ENCODE results near the gene PANK3.
A peak's percentile ranks its signal among the peaks of the same experiment; 100 is the strongest.

Gene PANK3

GRCh38 chr5:168578538-168579487 lies at the start of gene PANK3:
PANK3 (minus strand) TSS chr5:168579368; CDS start chr5:168579283, 85 bp downstream.
- H3K4me3 ChIP-seq (ENCODE audit: low read length): peak within 1 kb of the TSS; percentile 86
- no peaks in the 10 kb centered on the region for H3K9me3 ChIP-seq (ENCODE audit: control insufficient read depth, insufficient read depth, low read length)
- no peaks in the 10 kb centered on the region for H3K36me3 ChIP-seq (ENCODE audit: control insufficient read depth, insufficient read depth, low read length)
- no CpG with 5 or more reads among the region's 63 CpGs for WGBS (ENCODE audit: insufficient coverage, insufficient read length)
- DNase-seq (ENCODE audit: low read depth, low spot score): no peak
- peaks cover 2% of the 10 kb centered on the region; the same call in 1 of the 2 replicates for H3K4me1 ChIP-seq (ENCODE audit: control insufficient read depth, insufficient read depth, low read length)
- H3K27me3 ChIP-seq (ENCODE audit: control insufficient read depth, insufficient read depth, low read length): no peaks in the 10 kb centered on the region
- H3K27ac ChIP-seq (ENCODE audit: low read length): no peak within 1 kb of the TSS

- no peak for DNase-seq (ENCODE audit: low read depth, low spot score)
- Histone ChIP-seq H3K27me3 (ENCODE audit: control insufficient read depth, insufficient read depth, low read length) (no peaks in the 10 kb centered on the region), H3K4me3 (ENCODE audit: low read length) (no peak overlapping the region), H3K27ac (ENCODE audit: low read length) (no peak overlapping the region), H3K4me1 (ENCODE audit: control insufficient read depth, insufficient read depth, low read length) (no peaks in the 10 kb centered on the region), H3K36me3 (ENCODE audit: control insufficient read depth, insufficient read depth, low read length) (no peaks in the 10 kb centered on the region), H3K9me3 (ENCODE audit: control insufficient read depth, insufficient read depth, low read length) (no peaks in the 10 kb centered on the region)
- no CpG with 5 or more reads among the region's 3 CpGs for WGBS (ENCODE audit: insufficient coverage, insufficient read length)
Measured at GRCh38 chr5:168624850-168625364, 45.7 kb upstream of the PANK3 start.

GRCh38 chr5:168620807-168621206 lies 41.6 kb upstream of the PANK3 start:
- H3K27ac ChIP-seq (ENCODE audit: low read length): no peak overlapping the region
- no peaks in the 10 kb centered on the region for H3K4me1 ChIP-seq (ENCODE audit: control insufficient read depth, insufficient read depth, low read length)
- no peak for DNase-seq (ENCODE audit: low read depth, low spot score)
- no CpG with 5 or more reads among the region's 1 CpG for WGBS (ENCODE audit: insufficient coverage, insufficient read length)
- H3K4me3 ChIP-seq (ENCODE audit: low read length): no peak overlapping the region
- no peaks in the 10 kb centered on the region for H3K27me3 ChIP-seq (ENCODE audit: control insufficient read depth, insufficient read depth, low read length)
- H3K36me3 ChIP-seq (ENCODE audit: control insufficient read depth, insufficient read depth, low read length): no peaks in the 10 kb centered on the region
- no peaks in the 10 kb centered on the region for H3K9me3 ChIP-seq (ENCODE audit: control insufficient read depth, insufficient read depth, low read length)

DNA sequence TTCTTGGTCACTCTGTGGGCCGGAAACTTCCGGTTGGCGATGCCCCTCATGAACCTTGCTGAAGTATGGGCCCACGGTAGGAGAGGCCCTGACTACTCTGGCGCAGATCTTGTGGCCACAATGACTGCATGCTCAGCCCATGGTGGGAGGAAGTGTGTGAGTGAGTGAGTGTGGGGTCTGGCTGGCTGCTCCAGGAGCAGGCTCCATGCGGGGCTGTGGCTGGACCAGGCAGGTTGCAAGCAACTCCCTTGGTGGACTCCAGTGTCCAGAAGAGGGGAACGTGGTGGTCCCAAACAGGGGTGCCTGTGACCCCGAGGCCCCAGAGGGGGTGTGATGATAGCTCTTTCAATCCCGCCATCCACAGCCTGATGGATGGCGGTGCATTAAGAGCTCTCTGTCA lies 35.5 kb upstream of the PANK3 start:
- no peak for DNase-seq (ENCODE audit: low read depth, low spot score)

GRCh38 chr5:168613996-168614395 lies 34.8 kb upstream of the PANK3 start:
- WGBS (ENCODE audit: insufficient coverage, insufficient read length): no CpG with 5 or more reads among the region's 1 CpG
- no peak for DNase-seq (ENCODE audit: low read depth, low spot score)

More for the DNA sequence above, 35.5 kb upstream of the PANK3 start:
- Histone ChIP-seq H3K36me3 (ENCODE audit: control insufficient read depth, insufficient read depth, low read length) (no peaks in the 10 kb centered on the region), H3K4me1 (ENCODE audit: control insufficient read depth, insufficient read depth, low read length) (no peaks in the 10 kb centered on the region), H3K27me3 (ENCODE audit: control insufficient read depth, insufficient read depth, low read length) (no peaks in the 10 kb centered on the region), H3K9me3 (ENCODE audit: control insufficient read depth, insufficient read depth, low read length) (no peaks in the 10 kb centered on the region), H3K27ac (ENCODE audit: low read length) (no peak overlapping the region), H3K4me3 (ENCODE audit: low read length) (no peak overlapping the region)
- no CpG with 5 or more reads among the region's 10 CpGs for WGBS (ENCODE audit: insufficient coverage, insufficient read length)

GRCh38 chr5:168613396-168613795 lies 34.2 kb upstream of the PANK3 start:
- no peaks in the 10 kb centered on the region for H3K27me3 ChIP-seq (ENCODE audit: control insufficient read depth, insufficient read depth, low read length)
- H3K4me1 ChIP-seq (ENCODE audit: control insufficient read depth, insufficient read depth, low read length): no peaks in the 10 kb centered on the region
- no peak overlapping the region for H3K27ac ChIP-seq (ENCODE audit: low read length)
- H3K9me3 ChIP-seq (ENCODE audit: control insufficient read depth, insufficient read depth, low read length): no peaks in the 10 kb centered on the region
- WGBS (ENCODE audit: insufficient coverage, insufficient read length): no CpG with 5 or more reads among the region's 2 CpGs
- DNase-seq (ENCODE audit: low read depth, low spot score): no peak
- H3K4me3 ChIP-seq (ENCODE audit: low read length): no peak overlapping the region
- H3K36me3 ChIP-seq (ENCODE audit: control insufficient read depth, insufficient read depth, low read length): no peaks in the 10 kb centered on the region

More at GRCh38 chr5:168613996-168614395, 34.8 kb upstream of the PANK3 start:
- Histone ChIP-seq H3K9me3 (ENCODE audit: control insufficient read depth, insufficient read depth, low read length) (no peaks in the 10 kb centered on the region), H3K27me3 (ENCODE audit: control insufficient read depth, insufficient read depth, low read length) (no peaks in the 10 kb centered on the region), H3K4me3 (ENCODE audit: low read length) (no peak overlapping the region), H3K27ac (ENCODE audit: low read length) (no peak overlapping the region), H3K36me3 (ENCODE audit: control insufficient read depth, insufficient read depth, low read length) (no peaks in the 10 kb centered on the region), H3K4me1 (ENCODE audit: control insufficient read depth, insufficient read depth, low read length) (no peaks in the 10 kb centered on the region)

DNA sequence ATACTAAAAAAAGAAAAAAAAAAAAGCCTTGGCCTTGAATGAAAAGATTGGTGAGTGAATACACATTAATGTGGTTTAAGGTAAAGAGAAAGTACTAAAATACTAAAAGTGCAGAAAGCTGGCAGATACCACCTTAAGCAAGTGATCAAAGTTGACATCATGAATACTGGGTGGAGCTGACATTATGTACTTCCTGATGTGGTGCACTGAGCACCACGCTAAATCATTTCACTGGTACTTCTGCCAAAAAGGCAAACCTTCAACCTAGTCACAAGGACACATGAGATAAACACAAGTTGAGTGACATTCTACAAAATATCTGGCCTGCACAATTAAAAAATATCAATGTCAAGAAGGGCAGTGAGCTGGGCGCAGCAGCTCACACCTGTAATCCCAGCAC lies 33.8 kb upstream of the PANK3 start:
- Histone ChIP-seq H3K4me3 (ENCODE audit: low read length) (no peak overlapping the region), H3K27me3 (ENCODE audit: control insufficient read depth, insufficient read depth, low read length) (no peaks in the 10 kb centered on the region), H3K9me3 (ENCODE audit: control insufficient read depth, insufficient read depth, low read length) (no peaks in the 10 kb centered on the region), H3K4me1 (ENCODE audit: control insufficient read depth, insufficient read depth, low read length) (no peaks in the 10 kb centered on the region), H3K27ac (ENCODE audit: low read length) (no peak overlapping the region), H3K36me3 (ENCODE audit: control insufficient read depth, insufficient read depth, low read length) (no peaks in the 10 kb centered on the region)
- WGBS (ENCODE audit: insufficient coverage, insufficient read length): no CpG with 5 or more reads among the region's 2 CpGs
- DNase-seq (ENCODE audit: low read depth, low spot score): no peak

- no peak for DNase-seq (ENCODE audit: low read depth, low spot score)
- Histone ChIP-seq H3K27me3 (ENCODE audit: control insufficient read depth, insufficient read depth, low read length) (no peaks in the 10 kb centered on the region), H3K36me3 (ENCODE audit: control insufficient read depth, insufficient read depth, low read length) (no peaks in the 10 kb centered on the region), H3K9me3 (ENCODE audit: control insufficient read depth, insufficient read depth, low read length) (no peaks in the 10 kb centered on the region), H3K4me3 (ENCODE audit: low read length) (no peak overlapping the region), H3K4me1 (ENCODE audit: control insufficient read depth, insufficient read depth, low read length) (no peaks in the 10 kb centered on the region), H3K27ac (ENCODE audit: low read length) (no peak overlapping the region)
- WGBS (ENCODE audit: insufficient coverage, insufficient read length): no CpG with 5 or more reads among the region's 4 CpGs
Measured at GRCh38 chr5:168612123-168612522, 33.0 kb upstream of the PANK3 start.

GRCh38 chr5:168611165-168611564 lies 32.0 kb upstream of the PANK3 start:
- no peaks in the 10 kb centered on the region for H3K27me3 ChIP-seq (ENCODE audit: control insufficient read depth, insufficient read depth, low read length)
- no peak for DNase-seq (ENCODE audit: low read depth, low spot score)
- no CpG with 5 or more reads among the region's 7 CpGs for WGBS (ENCODE audit: insufficient coverage, insufficient read length)

DNA sequence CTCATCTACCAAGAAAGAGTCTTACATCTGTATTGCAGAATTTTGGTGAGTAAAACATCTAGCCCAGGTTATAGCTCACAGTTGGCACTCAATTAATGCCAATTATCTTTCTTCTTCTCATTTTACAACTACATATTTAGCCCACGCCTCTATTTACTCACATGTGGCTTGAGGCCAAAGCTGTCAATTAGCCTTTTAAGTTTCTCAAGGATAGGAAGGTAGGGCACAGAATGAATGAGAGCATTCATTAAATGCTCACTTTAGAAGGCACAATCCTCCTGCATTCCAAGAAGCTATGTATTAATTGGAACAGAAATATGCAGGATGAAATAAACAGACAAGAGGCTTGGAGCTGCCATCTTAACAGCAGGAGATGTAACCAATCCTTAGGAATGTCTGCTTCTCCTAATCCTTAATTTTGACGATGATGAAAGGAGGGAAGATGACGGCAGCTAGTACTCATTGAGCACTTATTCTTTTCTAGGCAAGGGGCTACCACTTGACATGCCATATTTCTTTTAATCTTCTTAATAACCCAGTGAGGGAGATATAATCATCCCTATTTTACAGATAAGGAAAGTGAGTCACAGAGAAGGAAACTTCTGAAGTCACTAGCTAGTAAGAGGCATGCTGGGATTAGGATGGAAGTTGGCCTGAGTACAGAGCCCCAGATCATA lies 30.8 kb upstream of the PANK3 start:
- WGBS (ENCODE audit: insufficient coverage, insufficient read length): no CpG with 5 or more reads among the region's 3 CpGs
- Histone ChIP-seq H3K27ac (ENCODE audit: low read length) (no peak overlapping the region), H3K4me3 (ENCODE audit: low read length) (no peak overlapping the region), H3K27me3 (ENCODE audit: control insufficient read depth, insufficient read depth, low read length) (no peaks in the 10 kb centered on the region), H3K9me3 (ENCODE audit: control insufficient read depth, insufficient read depth, low read length) (no peaks in the 10 kb centered on the region), H3K36me3 (ENCODE audit: control insufficient read depth, insufficient read depth, low read length) (no peaks in the 10 kb centered on the region), H3K4me1 (ENCODE audit: control insufficient read depth, insufficient read depth, low read length) (no peaks in the 10 kb centered on the region)
- DNase-seq (ENCODE audit: low read depth, low spot score): no peak

More at GRCh38 chr5:168611165-168611564, 32.0 kb upstream of the PANK3 start:
- Histone ChIP-seq H3K4me1 (ENCODE audit: control insufficient read depth, insufficient read depth, low read length) (no peaks in the 10 kb centered on the region), H3K4me3 (ENCODE audit: low read length) (no peak overlapping the region), H3K27ac (ENCODE audit: low read length) (no peak overlapping the region), H3K9me3 (ENCODE audit: control insufficient read depth, insufficient read depth, low read length) (no peaks in the 10 kb centered on the region), H3K36me3 (ENCODE audit: control insufficient read depth, insufficient read depth, low read length) (no peaks in the 10 kb centered on the region)

Measured in iPS DF 6.9 (cell line).